Dermis microvascular lymphatic vessel endothelial cell (primary cell): Measurements from ENCODE around the gene CD244. TPM values are rescaled to one million over a fixed set of nuclear protein-coding genes. Genes with fewer than 3 reads are reported as not detected.
"Not testable (repeated sequence)": the region's sequence is repeated elsewhere in the genome, so short reads cannot be mapped to it uniquely, and the experiment has no call there.

Experiments used
- DNase-seq, 2 donors: peaks; one replicate each; pipeline versions ENCODE4 v3.0.0 to v3.0.0-alpha.2; 2010; ENCODE audit warnings: low read depth in 2 of 2
- total RNA-seq: library from RNA; depleted of rRNA; stranded (reverse); fragments of >200 nt; gene quantifications from 2 replicates; pipeline ENCODE4 v1.2.1, GENCODE V29; 2014

Gene CD244
- total RNA-seq, 1 donor from 2014 or later = not detected

DNA sequence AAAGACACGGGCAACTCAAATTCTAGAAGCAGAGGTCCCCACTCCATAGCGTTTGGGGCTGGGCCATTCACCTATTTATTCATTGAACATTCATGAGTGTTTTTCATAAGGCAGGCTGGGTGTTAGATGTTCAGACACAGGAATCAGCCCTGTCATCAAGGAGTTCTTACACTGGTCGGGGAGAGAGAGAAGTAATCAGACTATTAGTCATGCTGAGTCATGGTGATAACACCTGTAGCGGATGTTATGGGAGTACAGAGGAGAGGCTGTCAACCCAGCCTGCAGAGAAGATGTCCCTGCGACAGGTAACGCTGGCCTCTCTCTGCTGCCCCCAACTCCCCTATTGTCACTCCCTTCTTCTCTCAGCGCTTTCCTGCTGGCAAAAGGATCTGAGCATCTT is 49.5 kb downstream of the CD244 start:
- DNase-seq = no peak

DNA sequence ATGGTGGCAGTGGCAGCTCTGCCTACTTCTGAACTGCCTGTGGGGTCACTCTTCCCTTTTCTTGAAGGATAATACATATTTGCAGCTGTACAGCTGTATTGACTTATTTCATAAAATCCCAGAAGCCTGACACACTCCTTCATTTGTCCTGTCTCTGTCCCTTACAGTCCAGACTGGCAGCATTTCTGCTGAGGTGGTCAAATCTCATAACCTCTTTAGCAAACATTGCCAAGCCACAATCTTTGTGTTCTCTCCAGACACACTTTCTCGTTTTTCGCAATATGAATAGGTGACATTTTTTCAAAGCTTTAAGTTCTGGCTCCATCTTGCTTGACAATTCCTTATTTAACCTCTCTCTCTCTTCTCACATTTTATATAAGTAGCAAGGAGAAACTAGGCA is 51.5 kb downstream of the CD244 start:
- no peak for DNase-seq

DNA sequence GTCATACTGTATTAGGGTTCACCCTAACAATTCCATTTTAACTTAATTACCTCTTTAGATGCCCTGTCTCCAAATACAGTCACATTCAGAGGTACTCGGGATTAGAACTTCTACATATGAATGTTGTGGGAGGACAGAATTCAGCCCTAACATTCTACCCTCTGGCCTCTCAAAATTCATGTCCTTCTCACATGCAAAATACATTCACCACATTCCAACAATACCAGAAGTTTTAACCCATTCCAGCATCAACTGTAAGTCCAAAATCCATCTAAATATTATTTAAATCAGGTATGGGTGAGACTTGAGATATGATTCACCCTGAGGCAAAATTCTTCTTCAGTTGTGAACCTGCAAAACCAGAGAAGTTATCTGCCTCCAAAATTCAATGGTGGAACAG is 52.2 kb downstream of the CD244 start:
- DNase-seq = no peak

DNA sequence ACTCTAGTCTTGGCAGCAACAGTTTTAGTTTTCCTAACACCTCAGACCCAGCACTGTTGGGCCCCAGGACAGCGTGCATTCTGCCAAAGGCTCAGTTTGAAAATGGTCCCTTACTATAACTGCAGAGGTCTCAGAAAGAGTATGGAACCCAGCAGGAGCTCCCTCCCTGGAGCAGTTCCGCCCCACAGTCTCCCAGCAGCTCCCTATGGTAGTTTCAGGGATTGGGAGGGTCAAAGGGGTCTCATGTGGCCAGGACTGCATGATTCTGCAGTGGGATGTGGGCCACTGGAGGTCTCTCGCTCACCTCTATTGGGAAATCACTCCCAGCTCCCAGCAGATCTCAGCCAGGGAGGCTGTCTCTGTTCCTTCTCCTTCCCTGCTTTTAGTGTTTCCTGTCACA is 54.4 kb downstream of the CD244 start:
- no peak for DNase-seq

DNA sequence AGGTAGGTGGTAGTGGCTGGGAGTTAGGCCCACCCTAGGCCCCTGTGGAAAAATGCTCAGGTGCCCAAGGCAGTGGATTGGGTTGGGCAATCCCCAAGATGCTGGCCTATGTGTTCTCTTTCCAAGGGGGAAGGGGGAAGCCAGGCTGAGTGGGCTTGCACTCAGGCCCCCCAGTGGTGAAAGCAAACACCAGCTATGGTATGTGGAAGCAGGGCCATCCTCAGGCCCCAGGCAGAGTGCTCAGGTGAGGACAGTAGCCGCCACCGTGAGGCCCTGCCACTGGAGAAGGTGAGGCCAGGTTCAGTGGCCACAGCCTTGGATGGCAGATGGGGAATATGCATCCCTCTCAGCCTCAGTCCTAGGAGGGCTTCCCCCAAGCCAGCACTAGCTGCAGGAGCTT is 54.9 kb downstream of the CD244 start:
- no peak for DNase-seq

DNA sequence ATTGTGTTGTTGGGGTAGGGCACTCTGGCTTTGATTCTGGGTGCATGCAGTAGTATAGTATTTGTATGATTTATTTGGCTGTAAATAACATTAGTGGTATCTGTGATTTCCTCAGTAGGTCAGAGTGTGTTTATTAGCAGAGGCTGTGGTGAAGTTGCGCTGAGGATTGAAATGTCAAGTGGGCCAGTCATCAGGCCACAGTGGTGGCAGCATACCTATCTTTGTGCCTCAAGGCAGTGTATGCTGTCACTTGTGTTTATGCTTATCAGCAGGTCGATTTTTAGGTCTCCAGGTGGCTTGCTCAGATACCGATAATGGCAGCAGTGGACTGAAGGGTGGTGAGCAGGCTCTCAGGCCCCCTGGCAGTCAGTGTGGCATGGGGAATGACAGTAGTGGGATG is 55.4 kb downstream of the CD244 start:
- DNase-seq = no peak

DNA sequence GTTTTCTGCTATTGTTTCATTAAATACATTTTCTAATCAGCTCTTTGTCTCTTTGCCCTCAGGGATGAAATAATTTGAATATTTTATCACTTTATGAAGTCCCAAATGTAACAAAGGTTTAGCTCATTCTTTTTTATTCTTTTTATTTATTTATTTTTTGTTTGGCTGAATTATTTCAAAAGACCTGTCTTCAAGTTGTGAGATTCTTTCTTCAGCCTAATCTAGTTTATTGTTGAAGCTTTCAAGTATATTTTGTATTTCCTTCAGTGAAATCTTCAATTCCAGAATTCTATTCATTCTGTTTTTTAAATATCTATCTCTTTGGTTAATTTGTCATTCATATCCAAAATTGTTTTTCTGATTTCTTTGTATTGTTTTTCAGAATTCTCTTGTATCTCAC is 55.9 kb downstream of the CD244 start:
- no peak for DNase-seq

DNA sequence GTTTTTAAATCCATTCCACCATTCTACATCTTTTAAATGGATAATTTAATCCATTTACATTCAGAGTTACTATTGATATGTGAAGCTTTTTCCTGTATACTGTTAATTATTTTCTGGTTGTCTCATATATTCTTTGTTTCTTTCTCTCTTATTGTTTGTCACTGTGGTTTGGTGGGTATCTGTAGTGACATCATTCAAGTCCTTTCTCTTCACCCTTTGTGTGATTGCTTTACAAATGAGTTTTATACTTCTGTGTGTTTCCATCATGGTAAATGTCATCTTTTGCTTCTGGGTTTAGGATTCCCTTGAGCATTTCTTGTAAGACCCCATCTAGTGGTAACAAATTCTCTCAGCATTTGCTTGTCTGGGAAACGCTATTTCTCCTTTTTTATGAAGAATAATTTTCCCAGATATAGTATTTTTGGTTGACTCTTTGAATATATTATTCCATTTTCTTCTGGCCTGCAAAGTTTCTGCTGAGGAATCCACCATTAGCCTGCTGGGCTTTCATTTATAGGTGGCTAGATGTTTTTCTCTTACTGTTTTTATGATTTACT is 56.5 kb downstream of the CD244 start:
- no peak for DNase-seq

DNA sequence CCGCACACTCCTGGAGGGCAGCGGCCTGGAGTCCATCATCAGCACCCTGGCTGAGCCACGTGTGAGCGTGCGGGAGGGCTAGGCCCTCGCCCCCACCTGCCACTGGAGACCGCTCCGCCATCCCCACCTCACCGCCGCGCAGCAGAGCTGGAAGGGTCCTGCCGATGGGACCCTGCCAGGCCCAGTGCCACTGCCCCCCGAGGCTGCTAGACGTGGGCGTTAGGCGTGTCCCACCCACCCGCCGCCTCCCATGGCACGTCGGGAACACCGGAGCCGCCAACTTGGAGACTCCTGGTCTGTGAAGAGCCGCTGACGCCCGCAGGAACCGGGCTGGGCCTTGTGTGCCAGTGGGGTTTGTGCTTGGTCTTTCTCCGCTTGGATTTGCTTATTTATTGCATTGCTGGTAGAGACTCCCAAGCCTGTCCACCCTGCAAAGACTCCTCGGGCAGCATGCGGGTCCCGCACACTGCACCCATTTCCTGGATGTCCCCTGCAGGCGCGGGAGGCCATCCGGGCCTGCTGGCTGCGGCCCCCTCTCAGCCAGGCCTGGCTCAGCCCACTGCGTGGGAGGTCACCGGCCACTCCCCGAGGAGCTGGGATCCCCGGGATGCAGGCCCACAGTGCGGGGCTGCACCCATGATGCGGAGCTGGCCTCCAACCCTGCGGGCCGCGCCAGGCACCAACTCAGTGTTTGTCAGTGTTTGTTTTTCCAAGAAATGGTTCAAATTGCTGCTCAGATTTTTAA is 60.7 kb downstream of the CD244 start:
- DNase-seq = no peak

DNA sequence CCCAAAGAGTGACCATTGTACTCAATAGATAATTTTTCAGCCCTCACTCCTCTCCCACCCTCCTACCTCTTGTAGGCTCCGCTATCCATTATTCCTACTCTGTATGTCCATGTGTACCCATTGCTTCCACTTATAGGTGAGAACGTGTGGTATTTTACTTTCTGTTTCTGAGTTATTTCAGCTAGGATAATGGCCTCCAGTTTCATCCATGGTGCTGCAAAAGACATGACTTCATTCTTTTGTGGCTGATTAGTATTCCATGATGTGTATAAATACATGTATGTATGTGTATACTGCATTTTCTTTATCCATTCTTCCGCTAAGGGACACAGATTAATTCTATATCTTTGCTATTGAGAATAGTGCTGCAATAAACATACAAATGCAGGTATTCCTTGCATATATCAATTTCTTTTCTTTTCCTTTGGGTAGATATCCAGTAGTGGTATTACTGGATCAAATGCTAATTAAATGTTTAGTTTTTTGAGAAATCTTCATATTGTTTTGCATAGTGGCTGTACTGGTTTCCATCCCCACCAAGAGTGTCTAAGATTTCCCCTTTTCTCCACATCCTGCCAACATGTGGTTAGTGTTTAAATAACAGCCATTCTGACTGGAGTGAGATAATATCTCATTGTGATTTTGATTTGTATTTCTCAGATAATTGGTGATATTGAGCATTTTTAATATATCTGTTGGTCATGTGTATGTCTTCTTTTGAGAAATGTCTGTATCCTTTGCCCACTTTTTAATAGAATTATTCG is 61.9 kb downstream of the CD244 start:
- DNase-seq = no peak

DNA sequence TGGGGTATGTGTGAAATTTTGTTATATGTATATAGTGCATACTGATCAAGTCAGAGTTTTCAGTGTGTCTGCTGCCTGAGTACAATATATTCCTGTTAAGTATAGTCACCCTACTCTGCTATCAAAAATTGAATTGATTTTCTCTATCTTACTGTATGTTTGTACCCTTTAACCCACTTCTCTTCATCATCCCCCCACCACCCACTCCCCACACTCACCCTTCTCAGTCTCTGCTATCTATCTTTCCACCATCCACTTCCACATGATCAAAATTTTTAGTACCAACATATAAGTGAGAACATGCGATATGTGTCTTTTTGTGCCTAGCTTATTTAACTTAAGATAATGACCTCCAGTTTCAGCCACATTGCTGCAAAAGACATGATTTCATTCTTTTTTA is 62.5 kb downstream of the CD244 start:
- no peak for DNase-seq

DNA sequence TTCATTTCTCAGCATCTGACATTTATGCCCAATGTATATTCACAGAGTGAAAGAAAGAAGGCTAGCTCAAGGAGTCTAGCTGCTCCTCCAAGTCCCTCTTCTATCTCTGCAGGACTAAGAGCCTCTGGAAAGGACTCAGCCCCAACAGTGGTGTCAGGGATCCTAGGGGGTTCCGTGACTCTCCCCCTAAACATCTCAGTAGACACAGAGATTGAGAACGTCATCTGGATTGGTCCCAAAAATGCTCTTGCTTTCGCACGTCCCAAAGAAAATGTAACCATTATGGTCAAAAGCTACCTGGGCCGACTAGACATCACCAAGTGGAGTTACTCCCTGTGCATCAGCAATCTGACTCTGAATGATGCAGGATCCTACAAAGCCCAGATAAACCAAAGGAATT is 63.0 kb downstream of the CD244 start:
- DNase-seq = no peak

DNA sequence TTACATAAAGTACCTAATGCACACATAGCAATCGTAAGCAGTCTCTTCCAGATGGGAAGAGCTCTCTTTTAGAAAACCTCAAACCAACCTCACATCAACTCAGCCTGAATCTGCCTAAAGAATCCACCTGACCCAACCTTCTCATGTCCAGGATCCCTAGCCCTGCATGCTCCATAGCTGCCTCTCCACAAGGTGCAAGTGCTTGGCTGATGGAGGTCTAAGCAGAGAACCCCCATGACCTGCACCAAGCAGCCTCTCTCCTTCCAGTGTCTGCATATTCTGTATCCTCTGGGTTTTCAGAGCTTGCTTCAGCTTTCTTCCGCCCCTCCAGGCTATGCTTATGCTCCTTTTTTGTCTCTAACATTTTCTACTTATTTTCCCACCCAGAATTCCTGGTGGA is 64.2 kb downstream of the CD244 start:
- DNase-seq = no peak

DNA sequence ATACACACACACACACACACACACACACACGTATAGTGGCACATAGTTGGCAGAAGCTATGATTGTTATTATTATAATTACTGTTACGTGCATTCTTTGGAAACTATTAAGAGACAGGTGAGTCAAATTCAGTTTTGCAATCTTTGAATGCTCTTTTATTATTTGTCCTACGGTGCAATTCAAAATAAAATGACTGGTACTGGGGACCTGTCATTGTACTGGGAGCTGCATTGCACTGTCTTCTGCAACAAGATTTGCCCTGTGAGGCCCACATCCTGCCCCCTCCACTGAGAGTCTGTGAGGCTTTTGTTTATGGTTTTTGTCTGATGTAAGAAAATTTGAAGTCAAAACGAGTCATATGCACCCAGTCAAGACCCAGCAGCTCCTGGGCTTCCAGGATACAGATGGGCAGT is 64.8 kb downstream of the CD244 start:
- DNase-seq = no peak

DNA sequence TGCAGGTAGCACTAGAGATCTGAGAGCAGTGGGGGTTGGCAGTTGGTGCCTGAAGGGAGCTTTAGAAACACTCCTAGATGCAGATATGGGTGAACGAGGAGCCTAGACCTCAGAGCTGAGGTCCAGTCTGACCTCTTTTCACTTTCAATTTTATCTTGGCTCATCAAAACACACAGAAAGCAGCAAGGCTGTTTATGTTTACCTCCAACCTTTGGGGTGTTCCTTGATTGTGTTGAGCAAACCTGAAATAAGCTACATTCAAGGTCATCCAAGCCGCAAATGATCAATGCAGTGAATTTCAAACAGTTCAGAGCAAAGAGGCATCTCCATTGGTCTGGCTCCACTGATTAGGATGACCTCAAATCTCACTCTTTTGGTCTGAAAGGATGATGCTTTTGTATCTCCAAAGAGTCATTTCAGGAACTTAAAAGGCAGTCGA is 65.4 kb downstream of the CD244 start:
- no peak for DNase-seq

DNA sequence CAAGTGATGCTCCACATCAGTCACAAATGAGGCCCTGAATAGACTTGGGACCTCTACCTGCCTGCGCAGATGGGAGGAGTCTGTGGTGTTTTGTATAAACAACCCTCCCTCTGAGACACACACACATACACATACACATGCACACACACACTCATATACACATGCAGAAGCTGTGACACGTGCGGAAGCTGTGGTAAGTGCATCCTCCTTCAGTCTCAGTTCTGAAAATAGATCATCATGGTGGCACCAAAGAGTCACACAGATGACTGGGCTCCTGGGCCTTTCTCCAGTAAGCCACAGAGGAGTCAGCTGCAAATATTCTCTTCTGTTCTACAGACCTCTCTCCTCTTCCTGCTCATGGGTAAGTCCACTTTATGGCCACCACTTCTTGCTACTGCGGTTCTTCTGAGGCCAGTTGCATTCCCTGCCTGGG is 66.7 kb downstream of the CD244 start, which contains the start of gene LY9:
LY9 (plus strand) TSS at position 224 of the 433 bp plus-strand sequence; CDS start at position 238, 14 bp downstream.
- DNase-seq = no peak

DNA sequence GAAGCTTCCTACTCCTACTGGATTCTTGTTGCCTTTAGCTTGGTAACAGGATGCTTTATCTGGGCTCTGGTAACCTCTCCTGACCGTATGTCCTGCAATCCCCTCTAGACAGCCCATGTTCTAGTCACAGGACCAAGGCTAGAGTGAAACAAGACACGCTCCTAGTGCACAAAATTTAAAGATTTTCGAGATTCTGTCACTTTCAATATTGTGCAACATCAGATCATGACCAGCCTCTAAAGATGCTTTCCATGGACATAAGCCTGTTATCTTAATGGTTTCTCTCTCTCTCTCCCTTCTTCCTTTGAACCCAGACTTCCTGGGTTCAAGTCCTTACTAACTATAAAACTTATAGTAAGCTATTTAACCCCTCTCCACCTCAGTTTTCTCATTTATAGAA is 68.3 kb downstream of the CD244 start:
- DNase-seq = no peak

DNA sequence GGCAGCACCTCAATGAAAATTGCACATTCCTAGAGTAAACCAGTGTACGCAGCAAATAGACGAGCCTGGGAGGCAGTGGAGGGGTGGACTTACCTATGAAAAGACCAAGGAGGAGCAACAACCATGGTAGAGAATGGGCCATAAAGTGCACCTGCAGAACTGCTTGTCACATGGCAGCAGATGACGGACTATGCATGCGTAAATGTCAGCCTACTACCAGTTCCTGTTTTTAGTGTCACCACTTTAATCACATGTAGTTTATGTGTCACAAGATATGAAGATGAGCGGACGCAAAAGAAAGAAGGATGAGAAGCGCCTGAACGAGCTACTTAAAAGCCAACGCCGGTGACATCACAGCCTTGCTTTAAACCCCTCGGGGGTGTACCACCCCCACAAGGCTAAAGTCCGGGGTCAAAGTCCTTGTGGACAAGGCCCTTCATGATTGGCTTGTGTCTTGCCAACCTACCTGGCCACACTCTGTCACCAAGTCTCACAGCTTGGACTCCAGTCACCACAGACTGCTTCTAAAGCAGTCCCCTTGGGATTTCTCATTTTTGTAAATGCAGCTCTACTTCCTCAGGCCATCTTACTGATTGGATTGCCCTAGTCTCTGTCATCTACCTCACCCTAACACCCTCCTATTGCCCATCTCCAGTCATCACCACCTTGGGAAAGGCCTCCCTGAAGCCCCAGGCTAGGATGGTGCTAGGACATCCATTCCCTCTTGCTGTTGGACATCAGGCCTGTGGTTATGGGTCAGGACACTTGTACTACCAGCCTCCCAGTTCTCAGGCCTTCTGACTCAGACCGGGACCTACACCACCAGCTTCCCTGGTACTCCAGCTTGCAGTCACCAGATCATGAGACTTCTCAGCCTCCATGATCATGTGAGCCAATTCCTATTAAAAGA is 72.7 kb downstream of the CD244 start:
- DNase-seq = no peak

DNA sequence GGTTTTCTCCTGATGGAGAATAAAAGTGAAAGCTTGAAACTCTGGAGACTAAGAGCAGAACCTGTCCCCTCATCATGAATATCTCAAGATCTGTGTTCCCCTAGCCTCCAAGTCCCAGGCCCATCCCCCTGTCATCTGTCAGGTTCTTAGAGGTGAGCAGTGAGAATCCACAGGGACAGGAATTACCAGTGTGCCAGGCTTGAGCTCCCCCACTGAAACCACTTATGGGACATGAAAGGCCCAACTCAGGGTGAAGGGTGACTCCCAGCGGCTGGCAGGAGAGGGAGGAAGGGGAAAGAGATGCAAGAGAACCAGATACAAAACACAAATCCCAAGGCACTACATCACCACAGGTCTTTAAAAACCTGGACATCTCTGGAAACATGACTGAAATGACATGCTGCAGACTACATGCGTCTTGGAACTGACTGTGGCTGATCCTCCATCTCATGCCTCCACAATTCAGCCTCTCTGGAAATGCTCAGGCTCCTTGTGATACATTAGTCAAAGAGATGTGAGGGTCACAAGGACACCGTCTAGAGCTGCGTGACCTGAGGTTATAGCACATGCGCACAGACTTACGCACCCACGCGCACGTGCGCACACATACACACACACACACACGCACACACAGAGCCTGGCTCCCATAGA is 73.5 kb downstream of the CD244 start:
- no peak for DNase-seq

DNA sequence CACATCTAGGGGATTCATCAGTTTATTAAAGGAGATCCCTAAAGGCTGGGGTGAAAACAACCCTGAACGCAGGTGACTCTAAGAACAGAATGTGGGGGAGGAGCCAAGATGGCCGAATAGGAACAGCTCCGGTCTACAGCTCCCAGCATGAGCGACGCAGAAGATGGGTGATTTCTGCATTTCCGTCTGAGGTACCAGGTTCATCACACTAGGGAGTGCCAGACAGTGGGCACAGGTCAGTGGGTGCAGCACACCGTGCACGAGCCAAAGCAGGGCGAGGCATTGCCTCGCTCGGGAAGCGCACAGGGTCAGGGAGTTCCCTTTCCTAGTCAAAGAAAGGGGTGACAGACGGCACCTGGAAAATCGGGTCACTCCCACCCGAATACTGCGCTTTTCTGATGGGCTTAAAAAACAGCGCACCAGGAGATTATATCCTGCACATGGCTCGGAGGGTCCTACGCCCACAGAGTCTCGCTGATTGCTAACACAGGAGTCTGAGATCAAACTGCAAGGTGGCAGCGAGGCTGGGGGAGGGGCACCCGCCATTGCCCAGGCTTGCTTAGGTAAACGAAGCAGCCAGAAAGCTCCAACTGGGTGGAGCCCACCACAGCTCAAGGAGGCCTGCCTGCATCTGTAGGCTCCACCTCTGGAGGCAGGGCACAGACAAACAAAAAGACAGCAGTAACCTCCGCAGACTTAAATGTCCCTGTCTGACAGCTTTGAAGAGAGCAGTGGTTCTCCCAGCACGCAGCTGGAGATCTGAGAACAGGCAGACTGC is 79.5 kb downstream of the CD244 start:
- DNase-seq = not testable (repeated sequence)
